ENCODE measurements around the gene ATP9B.

DNA sequence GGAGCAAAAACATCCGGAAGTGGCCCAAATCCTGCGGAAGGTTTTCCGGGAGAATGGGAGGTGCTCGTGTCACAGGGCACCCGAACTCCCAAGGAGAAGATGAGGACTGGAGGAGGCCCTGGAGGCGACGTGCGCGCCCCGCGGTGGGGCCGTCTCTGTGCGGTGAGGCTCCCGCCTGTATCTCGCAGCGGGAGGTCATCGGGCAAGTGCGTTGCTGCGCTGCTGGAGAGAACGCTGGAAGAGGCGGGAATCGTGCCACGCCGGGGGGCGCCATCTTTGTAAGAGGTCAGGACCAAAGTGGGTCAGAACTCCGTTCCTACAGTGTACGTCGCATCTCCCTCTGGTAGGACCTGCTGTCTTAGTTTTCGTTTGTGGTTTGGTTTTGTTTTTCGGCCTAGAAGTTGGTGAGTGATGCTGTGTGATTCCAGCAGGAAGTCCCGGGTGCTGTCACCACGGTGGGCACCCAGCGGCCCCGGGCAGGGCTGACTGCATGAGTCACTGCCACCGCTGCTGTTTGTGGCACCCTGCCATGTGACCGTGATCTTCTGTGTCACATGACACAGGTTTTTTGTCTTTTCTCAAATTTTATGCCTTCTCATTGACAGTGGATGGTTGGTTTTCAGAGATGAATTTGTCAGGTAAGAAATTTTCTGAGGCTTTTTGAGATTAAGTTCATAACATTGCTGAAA is 21.5 kb upstream of the ATP9B start:
- TF ChIP-seq, protein P1, sequence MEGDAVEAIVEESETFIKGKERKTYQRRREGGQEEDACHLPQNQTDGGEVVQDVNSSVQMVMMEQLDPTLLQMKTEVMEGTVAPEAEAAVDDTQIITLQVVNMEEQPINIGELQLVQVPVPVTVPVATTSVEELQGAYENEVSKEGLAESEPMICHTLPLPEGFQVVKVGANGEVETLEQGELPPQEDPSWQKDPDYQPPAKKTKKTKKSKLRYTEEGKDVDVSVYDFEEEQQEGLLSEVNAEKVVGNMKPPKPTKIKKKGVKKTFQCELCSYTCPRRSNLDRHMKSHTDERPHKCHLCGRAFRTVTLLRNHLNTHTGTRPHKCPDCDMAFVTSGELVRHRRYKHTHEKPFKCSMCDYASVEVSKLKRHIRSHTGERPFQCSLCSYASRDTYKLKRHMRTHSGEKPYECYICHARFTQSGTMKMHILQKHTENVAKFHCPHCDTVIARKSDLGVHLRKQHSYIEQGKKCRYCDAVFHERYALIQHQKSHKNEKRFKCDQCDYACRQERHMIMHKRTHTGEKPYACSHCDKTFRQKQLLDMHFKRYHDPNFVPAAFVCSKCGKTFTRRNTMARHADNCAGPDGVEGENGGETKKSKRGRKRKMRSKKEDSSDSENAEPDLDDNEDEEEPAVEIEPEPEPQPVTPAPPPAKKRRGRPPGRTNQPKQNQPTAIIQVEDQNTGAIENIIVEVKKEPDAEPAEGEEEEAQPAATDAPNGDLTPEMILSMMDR (conservative IDR thresholded peaks at IDR 0.05; ENCODE audit: low read depth, low read length): no peak
- TF ChIP-seq EZH2phosphoT487 (IDR thresholded peaks at IDR 0.05; ENCODE audit: borderline replicate concordance, low read length): no peak
- no peak for TF ChIP-seq EZH2 (IDR thresholded peaks at IDR 0.05; ENCODE audit: low read length, unreplicated experiment)

Data from PC-3 (cell line).